HG02970 (cell line): ENCODE results near the gene FAM149B1.

Experiments
- ATAC-seq: cut with Tn5 transposase; IDR thresholded peaks from one replicate; pipeline ENCODE4 v1.9.1; 2021; ENCODE audit warnings: mild to moderate bottlenecking, moderate library complexity, moderate number of reproducible peaks; ENCODE audit not compliant: unreplicated experiment, low FRiP score

Gene FAM149B1

DNA sequence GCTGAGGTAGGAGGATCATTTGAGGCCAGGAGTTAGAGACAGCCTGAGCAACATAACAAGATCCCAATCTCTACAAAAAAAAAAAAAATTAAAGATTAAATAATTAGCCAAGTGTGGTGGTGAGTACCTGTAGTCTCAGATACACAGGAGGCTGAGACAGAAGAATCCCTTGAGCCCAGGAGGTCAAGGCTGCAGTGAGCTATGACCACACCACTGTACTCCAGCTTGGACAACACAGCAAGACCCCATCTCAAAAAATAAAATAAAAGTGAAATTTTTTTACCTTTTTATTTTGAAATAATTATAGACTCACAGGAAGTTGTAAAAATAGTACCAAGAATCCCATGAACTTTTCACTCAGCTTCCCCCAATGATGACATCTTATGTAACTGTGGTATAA is 4.9 kb downstream of the FAM149B1 start:
- ATAC-seq = no peak

DNA sequence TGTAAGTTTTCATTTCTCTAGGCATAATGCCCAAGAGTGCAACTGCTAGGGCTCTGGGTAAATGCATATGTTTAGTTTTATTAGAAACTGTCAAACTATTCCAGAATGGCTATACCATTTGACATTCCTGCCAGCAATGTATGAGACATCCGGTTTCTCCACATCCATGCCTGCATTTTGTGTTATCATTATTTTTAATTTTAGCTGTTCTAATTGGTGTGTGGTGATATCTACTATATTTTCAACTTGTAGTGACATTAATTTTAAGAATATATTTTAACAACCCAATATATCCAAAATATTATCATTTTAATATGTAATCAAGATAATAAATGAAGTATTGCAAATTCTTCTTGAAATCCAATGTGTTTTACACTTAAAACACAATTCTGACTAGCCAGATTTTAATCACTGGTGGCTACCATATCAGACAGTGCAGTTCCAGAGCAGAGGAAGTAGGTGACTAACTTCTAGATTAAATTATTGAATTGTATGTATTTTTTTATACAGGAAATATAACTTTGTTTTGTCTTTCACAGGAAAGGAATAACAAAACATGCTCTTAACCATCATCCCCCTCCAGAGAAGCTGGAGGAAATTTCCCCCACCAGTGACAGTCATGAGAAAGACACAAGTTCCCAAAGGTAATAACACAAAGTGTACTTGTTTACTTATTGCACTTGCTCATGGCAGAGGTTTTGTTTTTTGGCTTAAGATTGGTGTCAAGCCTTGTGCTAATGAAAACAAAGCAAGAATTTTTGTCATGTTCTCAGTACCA is 6.4 kb downstream of the FAM149B1 start:
- no peak for ATAC-seq

DNA sequence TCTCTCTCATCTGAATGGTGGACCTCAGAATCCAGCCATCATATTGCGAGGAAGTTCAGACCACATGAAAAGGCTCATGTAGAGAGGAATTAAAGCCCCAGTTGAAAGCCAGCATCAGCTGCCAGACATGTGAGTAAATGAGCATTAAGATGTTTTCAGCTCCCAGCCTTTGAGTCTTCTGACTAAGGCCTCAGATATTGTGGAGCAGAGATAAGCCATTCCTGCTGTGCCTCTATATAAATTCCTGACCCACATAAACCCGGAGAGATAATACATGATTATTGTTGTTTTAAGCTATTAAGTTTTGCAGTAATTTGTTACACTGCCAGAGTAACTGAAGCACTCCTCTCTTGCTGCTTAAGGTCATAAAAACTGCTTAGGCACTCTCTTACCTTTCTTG is 14.6 kb downstream of the FAM149B1 start:
- ATAC-seq = no peak

DNA sequence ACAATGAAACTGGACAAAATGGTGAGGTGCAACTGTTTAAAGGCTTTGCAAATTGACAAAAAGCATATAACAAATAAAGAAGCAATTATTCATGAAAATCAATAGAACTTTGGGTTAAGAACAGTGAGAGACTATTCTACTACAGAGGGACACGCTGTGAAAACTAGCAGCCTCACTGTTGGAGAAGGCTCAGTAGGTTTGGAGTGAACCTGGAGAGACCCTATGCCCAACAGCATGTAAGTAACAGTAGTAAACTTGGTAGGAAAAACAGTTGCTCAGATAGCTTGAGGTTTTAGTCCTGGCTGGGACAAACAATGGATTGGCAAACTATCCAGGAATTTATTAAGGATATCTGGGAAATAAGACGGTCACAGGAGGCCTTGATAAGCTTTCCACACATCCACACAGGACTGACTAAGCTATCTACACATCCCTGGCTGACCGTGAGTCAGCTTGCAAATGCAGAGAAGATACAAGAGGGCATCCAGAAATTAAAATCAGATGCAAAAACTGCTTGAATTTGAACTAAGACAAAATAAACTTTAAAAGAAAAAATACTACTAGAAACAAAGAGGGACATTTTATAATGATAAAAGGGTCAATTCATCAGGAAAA is 15.9 kb downstream of the FAM149B1 start:
- ATAC-seq = no peak

DNA sequence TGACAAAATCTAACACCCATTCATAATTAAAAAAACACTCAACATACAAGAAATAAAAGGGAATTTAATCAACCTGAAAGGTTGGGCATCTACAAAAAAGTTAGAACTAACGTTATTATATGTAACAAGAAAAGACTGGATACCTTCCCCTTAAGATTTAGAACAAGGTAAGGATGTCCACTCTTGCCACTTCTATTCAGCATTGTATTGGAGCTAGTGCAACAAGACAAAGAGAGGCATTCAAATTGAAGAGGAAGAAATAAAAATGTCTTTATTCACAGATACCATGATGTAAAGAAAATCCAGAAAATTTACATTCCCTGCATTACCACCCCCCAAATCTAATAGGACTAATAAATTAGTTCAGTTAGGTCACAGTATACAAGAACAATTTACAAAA is 18.3 kb downstream of the FAM149B1 start:
- no peak for ATAC-seq

DNA sequence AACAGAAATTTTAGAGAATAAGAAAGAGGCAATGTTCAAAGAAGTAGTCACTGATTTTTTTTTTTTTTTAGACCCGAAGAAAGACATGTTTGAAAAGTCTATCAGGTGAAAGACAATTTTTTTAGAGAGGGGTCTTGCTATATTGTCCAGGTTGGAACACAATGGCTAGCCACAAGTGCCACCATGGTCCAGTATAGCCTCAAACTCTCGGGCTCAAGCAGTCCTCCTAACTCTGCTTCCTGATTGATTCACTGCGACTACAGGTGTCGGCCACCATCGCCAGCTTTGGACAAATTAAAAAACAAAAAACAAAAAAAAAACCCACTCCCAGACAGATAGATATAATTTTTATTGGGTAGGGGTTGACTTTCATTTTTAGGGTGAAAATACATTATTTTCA is 22.3 kb downstream of the FAM149B1 start:
- ATAC-seq = no peak

DNA sequence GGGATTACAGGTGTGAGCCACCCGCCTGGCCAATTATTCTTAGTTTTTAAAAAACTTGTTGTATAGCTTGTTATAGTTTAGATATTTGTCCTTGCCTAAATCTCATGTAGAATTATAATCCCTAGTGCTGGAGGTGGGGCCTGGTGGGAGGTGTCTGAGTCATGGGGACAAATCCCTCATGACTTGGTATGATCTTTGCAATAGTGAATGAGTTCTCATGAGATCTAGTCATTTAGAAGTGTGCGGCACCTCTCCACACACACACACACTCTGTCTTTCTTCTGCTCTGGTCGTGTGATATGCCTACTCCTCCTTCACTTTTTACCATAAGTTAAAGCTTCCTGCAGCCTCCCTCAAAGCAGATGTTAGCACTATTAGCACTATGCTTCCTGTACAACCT is 37.2 kb downstream of the FAM149B1 start:
- ATAC-seq = no peak

DNA sequence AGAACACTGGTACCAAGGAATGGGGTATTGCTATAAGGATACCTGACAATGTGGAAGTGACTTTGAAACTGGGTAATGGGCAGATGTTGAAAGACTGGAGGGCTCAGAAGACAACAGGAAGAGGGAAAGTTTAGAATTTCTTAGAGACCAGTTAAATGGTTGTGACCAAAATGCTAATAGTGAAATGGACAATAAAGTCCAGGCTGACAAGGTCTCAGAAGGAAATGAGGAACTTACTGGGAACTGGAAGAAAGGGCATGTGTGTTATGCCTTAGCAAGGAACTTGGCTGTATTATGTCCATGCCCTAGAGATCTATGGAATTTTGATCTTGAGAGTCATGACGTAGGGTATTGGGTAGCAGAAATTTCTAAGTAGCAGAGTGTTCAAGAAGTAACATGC is 38.0 kb downstream of the FAM149B1 start:
- no peak for ATAC-seq

DNA sequence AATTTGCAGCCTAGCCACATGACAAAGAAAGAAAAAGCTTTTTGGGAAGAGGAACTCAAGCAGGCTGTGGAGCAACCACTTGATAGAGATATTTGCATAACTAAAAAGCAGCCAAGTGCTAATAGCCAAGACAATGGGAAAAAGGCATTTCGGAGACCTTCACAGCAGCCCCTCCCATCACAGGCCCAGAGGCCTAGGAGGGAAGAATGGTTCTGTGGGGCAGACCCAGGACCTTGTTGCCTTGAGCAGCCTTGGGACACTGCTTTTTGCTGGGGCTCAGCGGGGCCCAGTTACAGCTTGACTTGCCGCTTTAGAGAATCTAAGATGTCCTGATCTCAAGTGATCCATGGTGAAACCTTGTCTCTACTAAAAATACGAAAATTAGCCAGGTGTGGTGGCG is 38.5 kb downstream of the FAM149B1 start:
- no peak for ATAC-seq

DNA sequence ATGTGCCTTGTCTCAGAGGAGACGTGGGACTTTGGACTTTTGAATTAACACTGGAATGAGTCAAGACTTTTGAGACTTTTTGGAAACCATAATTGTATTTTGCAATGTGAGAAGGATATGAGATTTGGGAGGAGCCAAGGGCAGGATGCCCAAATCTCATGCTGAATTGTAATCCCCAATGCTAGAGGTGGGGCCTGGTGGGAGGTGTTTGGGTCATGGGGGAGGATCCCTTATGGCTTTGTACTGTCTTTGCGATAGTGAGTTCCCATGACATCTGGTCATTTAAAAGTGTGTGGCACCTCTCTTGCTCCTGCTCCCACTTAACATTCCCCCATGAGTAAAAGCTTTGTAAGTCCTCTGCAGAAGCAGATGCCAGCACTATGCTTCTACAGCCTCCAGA is 40.0 kb downstream of the FAM149B1 start:
- no peak for ATAC-seq

DNA sequence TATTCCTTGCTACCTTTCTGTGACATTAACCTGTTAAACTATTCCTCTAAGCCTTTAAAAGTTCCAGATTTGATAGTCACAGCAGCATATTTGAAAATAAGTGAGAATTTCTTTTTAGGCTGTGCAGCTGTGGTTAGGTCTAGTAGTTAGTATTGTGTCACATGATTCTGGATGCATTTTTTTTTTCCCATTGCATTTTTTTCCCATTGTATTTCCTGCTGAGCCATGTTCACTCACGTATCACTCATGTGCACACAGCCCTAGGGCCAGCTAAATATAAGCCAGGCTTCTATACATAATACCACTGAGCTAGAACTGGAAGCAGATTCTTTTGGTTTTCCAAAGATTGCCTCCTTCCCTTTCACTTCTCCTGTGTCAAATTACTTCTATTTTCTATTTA is 41.8 kb downstream of the FAM149B1 start:
- no peak for ATAC-seq

DNA sequence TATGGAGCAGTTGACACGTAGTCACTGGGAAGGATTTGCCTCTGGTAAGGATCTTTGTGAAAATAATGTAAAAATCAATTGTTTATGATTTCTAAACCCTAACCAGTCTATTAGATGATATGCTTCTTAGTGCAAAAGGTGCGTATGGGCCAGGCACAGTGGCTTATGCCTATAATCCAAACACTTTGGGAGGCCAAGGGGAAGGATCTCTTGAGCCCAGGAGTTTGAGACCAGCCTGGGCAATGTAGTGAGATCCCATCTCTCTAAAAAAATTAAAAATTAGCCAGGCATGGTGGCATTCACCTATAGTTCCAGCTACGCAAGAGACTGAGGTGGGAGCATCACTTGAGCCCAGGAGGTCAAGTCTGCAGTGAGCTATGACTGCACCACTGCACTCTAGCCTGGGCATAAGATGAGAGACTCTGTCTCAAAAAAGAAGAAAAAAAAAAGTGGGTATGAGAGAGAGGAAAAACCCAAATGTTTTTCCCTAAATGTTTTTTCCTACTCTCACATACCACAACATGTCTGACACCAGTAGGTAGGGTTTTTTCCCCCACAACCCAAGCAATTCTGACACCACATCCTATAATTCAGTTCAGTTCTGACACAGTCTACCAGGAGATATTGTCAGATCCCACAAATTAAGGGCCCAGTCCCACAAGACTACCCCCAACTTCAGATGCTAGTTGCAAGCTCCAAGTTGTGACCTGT is 42.6 kb downstream of the FAM149B1 start:
- no peak for ATAC-seq

DNA sequence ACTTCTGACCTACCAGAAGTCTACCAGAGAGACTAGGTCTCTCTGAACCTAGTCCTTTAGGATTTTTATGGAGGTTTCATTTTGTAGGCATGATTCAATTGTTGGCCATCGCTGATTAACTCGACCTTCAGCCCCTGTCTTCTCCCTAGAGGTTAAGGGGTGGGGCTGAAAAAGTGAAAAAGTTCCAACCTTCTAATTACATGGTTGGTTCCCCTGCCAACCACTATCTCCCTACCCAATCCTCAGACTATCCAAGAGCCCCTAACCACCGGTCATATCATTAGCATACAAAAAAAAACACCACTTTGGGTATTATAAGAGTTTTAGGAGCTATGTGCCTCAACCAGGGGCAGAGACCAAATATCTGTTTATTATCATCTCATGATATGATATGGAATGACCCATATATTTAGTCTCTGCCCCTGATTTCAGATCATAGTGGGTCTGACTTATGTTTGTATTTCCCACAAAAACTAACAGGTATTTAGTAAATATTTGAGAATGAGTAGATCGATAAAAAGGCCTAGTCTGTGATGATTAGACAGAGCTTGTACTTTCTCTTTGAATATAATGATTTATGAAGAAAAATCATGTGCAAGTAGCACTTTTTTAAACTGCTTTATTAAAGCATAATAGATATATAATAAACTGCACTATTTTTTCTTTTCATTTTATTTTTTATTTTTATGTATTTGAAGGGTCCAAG is 43.3 kb downstream of the FAM149B1 start:
- ATAC-seq = no peak

DNA sequence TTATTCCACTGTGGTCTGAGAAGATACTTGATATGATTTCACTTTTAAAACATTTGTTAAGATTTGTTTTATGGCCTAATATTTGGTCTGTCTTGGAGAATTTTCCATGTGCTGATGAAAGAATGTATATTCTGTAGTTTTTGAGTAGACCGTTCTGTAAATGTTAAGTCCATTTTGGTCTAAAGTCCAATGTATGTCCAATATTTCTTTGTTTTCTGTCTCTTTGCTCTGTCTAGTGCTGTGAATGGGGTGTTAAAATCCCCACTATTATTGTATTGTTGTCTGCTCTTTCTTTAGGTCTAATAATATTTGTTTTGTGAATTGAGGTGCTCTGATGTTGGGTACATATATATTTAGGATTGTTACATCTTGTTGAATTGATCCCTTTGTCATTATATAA is 47.8 kb downstream of the FAM149B1 start:
- no peak for ATAC-seq

DNA sequence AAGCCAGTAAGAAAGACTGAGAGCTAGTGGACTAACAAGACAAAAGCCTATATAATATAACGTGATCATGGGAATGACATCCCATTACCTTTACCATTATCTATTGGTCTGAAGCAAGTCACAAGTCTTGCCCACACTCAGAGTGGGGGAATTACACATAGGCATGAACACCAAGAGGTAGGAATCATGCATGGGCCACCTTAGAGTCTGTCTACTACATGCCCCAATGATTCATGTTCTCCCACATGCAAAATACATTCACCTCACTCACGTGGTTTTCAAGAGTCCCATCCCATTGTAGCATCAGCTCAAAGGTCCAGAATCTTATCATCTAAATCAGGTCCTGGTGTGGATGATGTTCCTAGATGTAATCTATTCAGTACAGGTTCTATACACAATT is 49.7 kb downstream of the FAM149B1 start:
- no peak for ATAC-seq

DNA sequence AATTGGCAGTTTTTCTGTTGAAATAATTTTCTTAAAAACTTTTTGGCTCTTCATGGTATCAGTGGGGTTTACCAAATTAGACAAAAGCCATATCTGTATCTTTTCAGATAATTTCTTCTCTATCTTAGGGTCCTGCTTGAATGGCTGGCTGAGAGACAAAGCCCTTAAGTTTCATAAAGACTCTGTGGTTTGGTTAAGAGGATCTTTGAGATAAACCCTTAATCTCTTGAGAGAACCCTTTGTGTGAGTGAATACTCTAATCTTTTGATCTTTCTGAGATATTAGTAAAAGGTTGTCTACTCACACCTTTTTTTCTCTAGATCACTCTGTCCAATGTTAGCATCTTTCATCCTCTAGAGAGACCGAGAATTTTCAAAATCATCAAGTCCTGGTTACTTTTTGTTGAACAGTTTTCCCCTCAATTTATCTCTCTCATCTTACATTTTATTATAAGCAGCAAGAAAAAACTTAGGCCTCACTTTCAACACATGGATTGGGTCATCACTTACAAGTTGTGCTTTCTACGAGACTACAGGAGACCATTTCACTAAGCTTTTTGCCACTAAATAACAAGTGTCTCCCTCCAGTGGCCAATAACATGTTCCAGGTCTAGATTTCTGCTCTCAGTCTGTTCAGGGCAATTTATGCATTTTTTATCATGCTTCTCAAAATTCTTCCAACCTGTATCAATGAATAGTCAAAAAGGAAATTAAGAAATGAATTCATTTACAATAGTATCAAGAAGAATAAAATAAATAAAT is 50.7 kb downstream of the FAM149B1 start:
- ATAC-seq = no peak

DNA sequence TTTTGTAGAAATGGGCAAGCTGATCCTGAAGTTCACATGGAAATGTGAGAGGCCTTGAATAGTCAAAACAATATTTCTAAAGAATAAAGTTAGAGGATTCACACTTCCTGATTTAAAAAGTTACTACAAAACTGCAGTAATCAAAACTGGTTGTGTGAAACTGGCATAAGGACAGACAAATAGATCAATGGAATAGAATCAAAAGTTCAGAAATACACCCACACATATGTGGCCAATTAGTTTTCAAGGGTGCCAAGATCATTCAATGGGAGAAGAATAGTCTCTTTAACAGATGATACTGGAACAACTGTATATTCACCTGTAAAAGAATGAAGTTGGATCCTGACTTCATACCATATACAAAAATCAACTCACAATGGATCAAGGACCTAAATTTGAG is 51.5 kb downstream of the FAM149B1 start:
- ATAC-seq = no peak

DNA sequence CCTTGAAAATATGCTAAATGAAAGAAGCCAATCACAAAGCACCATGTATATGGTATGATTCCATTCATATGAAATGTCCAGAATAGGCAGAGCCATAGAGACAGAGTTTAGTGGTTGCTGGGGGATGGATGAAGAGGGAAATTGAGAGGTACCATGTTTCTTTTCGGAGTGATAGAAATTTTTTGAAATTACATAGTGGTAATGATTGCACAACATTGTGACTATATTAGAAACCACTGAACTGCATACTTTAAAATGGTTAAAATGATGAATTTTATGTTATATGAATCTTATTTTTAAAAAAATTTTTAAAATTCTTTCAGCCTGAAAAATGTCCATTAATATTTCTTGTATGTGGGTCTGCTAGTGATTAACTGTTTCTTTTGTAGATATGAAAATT is 53.1 kb downstream of the FAM149B1 start:
- ATAC-seq = no peak

DNA sequence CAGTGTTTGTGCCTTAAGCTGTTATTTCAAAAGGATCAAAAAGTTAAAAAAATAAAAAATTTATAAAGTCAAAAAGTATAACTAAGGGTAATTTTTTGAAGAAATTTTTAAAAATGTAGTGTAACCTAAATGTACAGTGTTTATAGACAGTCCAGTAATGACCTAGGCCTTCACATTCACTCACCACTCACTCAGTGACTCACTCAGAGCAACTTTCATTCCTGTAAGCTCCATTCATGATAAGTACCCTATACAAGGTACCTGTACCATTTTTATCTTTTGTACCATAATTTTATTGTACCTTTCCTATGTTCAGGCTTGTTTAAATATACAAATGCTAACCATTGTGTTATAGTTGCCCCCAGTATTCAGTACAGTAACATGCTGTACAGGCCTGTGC is 57.6 kb downstream of the FAM149B1 start:
- no peak for ATAC-seq

DNA sequence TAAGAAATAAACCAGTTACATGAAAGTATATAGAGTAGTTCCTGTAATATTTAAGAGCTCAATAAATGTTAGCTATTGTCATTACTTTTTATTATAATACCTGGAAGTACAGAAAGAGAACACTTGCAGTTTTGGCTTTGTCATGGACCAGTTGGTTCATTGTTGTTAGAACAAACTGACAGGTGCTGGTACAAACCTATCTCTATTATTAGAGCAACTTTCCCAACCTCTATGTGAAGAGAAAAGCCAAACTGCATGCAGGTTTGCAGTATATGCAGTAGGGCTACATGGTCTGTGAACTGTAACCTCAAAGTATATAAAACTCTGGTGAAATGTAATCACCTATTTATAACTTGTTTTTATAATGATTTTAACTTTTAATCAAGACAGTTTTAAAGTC is 58.7 kb downstream of the FAM149B1 start:
- no peak for ATAC-seq
